Loucy (cell line): ENCODE data around the gene TECTA.

Experiments
- H2AFZ ChIP-seq: fragments of 200-600 bp; sonication (generic); 2 replicates; pipeline ENCODE4 v1.6.0; 2016; ENCODE audit warnings: antibody characterized with exemption, mild to moderate bottlenecking, low read length, moderate library complexity
- H3F3A ChIP-seq: fragments of 200-600 bp; 2 replicates; pipeline ENCODE4 v1.6.0; 2016; ENCODE audit warnings: antibody characterized with exemption, low read depth, mild to moderate bottlenecking
- H3K27me3 ChIP-seq: fragments of 200-600 bp; sonication (generic); 2 replicates; pipeline ENCODE4 v1.6.1; 2014; ENCODE audit warnings: low read length, mild to moderate bottlenecking; ENCODE audit not compliant: insufficient read depth, poor library complexity, severe bottlenecking
- H3K36me3 ChIP-seq: fragments of 200-600 bp; sonication (generic); 2 replicates; pipeline ENCODE4 v1.6.1; 2016; ENCODE audit warnings: low read length; ENCODE audit not compliant: insufficient read depth
- H3K4me1 ChIP-seq: fragments of 200-600 bp; sonication (generic); 2 replicates; pipeline ENCODE4 v1.5.1; 2014; ENCODE audit warnings: low read length, mild to moderate bottlenecking; ENCODE audit not compliant: insufficient read depth, poor library complexity, severe bottlenecking
- H3K4me2 ChIP-seq: fragments of 200-600 bp; sonication (generic); 2 replicates; pipeline ENCODE4 v1.6.0; 2014; ENCODE audit warnings: antibody characterized with exemption, low read length, low read depth, mild to moderate bottlenecking; ENCODE audit not compliant: poor library complexity, severe bottlenecking
- H3K4me3 ChIP-seq: fragments of 200-600 bp; sonication (generic); 2 replicates; pipeline ENCODE4 v1.5.1; 2014; ENCODE audit warnings: low read length, mild to moderate bottlenecking, mixed read lengths; ENCODE audit not compliant: poor library complexity, severe bottlenecking
- H3K79me2 ChIP-seq: fragments of 200-600 bp; sonication (generic); 2 replicates; pipeline ENCODE4 v1.6.1; 2014; ENCODE audit warnings: low read length; ENCODE audit not compliant: insufficient read depth
- H3K9ac ChIP-seq: fragments of 200-600 bp; sonication (generic); 2 replicates; pipeline ENCODE4 v1.6.0; 2014; ENCODE audit warnings: mild to moderate bottlenecking, low read depth, low read length, moderate library complexity; ENCODE audit not compliant: poor library complexity, severe bottlenecking
- H3K9me2 ChIP-seq: fragments of 200-600 bp; sonication (generic); replicated peaks from 2 replicates; pipeline ENCODE4 v1.6.1; 2016; ENCODE audit warnings: low read depth, low read length, mixed read lengths
- H3K9me3 ChIP-seq: fragments of 200-600 bp; sonication (generic); 2 replicates; pipeline ENCODE4 v1.6.1; 2014; ENCODE audit warnings: mild to moderate bottlenecking, antibody characterized with exemption, low read length, low read depth; ENCODE audit not compliant: insufficient read depth
- H4K20me1 ChIP-seq: fragments of 200-600 bp; sonication (generic); 2 replicates; pipeline ENCODE4 v1.6.0; 2014; ENCODE audit warnings: antibody characterized with exemption, low read length, mild to moderate bottlenecking; ENCODE audit not compliant: insufficient read depth, poor library complexity, severe bottlenecking
- CTCF ChIP-seq: fragments of 200-600 bp; sonication (generic); conservative IDR thresholded peaks from 2 replicates; pipeline ENCODE4 v1.5.1; 2014; ENCODE audit warnings: mild to moderate bottlenecking, antibody characterized with exemption, low read length
- EZH2phosphoT487 ChIP-seq: fragments of 200-600 bp; IDR thresholded peaks from 2 replicates; pipeline ENCODE4 v1.6.1; 2018; ENCODE audit warnings: antibody characterized with exemption, mild to moderate bottlenecking, moderate library complexity, borderline replicate concordance

The TECTA gene

DNA sequence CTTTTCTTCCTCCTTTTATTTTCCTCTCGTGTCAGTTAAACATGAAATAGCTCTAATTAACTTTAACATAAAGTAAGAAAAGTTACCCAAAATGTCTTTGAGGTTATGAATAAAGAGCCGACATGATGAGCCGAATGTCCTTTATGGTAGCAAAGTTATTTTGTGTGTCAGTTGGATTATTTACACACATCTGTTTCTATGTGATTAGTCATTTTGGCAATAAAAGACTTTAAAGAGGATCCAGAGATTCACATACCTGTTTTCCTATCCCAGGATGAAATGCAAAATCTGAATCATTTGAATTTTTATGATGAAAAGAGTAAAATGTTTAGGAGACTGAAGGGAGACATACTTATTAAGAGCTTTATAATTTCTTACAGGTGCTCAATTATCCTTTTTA is 34.0 kb upstream of the TECTA start:
- no peaks in the 10 kb centered on the region for H3K79me2 ChIP-seq
- H3K4me2 ChIP-seq = no peak overlapping the region

GRCh38 chr11:121067453-121067852 is 33.6 kb upstream of the TECTA start:
- Histone ChIP-seq H3K4me3 (no peak overlapping the region), H3K4me1 (no peaks in the 10 kb centered on the region), H3K9me3 (no peaks in the 10 kb centered on the region), H2AFZ (no peak overlapping the region), H4K20me1 (no peaks in the 10 kb centered on the region), H3K79me2 (no peaks in the 10 kb centered on the region), H3K9ac (no peak overlapping the region), H3K4me2 (no peak overlapping the region), H3K36me3 (peaks cover 21% of the 10 kb centered on the region; the same call in 1 of the 2 replicates), H3K9me2 (no peaks in the 10 kb centered on the region), H3F3A (no peaks in the 10 kb centered on the region), H3K27me3 (no peaks in the 10 kb centered on the region)
- TF ChIP-seq EZH2phosphoT487 = no peak
- no peak for TF ChIP-seq CTCF

More for the DNA sequence above, 34.0 kb upstream of the TECTA start:
- TF ChIP-seq EZH2phosphoT487 = no peak
- no peak for TF ChIP-seq CTCF
- Histone ChIP-seq H3K9me3 (no peaks in the 10 kb centered on the region), H3K27me3 (no peaks in the 10 kb centered on the region), H3K4me1 (no peaks in the 10 kb centered on the region), H2AFZ (no peak overlapping the region), H3K36me3 (peaks cover 23% of the 10 kb centered on the region; the same call in 1 of the 2 replicates), H3K9me2 (no peaks in the 10 kb centered on the region), H4K20me1 (no peaks in the 10 kb centered on the region), H3K9ac (no peak overlapping the region), H3K4me3 (no peak overlapping the region), H3F3A (no peaks in the 10 kb centered on the region)

DNA sequence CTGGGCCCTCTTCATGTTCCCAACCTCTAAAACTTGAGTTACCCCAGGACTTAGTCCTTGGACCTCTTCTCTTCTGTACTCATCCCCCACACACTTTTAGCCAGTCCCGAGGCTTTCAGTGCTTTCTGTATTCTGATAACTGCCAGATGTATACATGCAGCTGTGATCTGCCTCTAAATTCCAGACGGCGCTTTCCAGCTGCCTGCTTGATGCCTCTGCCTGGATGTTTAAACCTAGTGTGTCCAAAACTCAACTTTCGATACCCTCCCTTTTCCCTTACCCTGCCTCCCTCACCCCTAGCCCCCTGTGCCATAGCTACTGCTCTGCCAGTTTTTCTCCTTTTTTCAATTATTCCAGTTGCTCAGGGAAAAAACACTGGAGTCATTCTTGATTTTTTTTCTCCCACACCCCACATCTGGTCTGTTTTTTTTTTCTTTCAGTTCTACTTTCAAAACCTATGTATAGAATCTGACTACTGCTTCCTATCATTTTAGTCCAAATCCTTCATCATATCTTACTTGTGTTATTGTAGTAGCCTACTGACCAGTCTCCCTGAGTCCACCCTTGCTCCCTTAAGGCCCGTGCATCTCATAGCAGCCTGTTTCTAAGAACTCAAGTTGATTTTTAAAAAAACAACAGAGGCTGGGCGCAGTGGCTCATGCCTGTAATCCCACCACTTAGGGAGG is 32.9 kb upstream of the TECTA start:
- Histone ChIP-seq H3K9me3 (no peaks in the 10 kb centered on the region), H3K27me3 (no peaks in the 10 kb centered on the region), H3K9me2 (no peaks in the 10 kb centered on the region), H2AFZ (no peak overlapping the region), H3F3A (no peaks in the 10 kb centered on the region), H3K4me2 (no peak overlapping the region), H3K9ac (no peak overlapping the region), H4K20me1 (no peaks in the 10 kb centered on the region), H3K36me3 (peaks cover 20% of the 10 kb centered on the region; the same call in 1 of the 2 replicates), H3K4me3 (no peak overlapping the region), H3K79me2 (no peaks in the 10 kb centered on the region), H3K4me1 (no peaks in the 10 kb centered on the region)
- TF ChIP-seq EZH2phosphoT487 = no peak
- no peak for TF ChIP-seq CTCF
